WI38 (cell line): ENCODE measurements around the gene MELK.

Experiments used
- H3K4me3 ChIP-seq: 2 replicates; pipeline ENCODE4 v1.5.1; 2011; ENCODE audit warnings: low read depth, mild to moderate bottlenecking, control low read depth, low read length
- CTCF ChIP-seq: IDR thresholded peaks from 2 replicates; pipeline ENCODE4 v1.5.1; 2012; ENCODE audit warnings: low read depth, mild to moderate bottlenecking, control low read depth, low read length

Gene MELK

DNA sequence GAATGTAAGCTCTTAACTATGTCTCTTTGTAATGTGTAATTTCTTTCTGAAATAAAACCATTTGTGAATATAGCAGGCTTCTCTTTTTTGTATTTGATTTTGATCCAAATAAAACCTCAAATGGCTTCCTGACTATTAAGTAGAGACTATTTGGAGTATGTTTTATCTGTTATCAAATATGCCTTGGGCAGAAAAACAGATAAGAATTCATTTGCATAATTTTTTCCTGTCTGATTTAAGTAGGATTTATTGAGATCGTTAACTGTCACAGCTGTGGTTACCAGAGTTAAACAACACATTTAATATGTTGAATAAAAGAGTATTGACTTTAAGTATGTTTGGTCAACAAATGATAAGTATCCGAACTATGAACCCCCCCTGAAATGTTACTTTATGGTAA, 104.9 kb downstream of the MELK start:
- H3K4me3 ChIP-seq = no peak overlapping the region
- no peak for TF ChIP-seq CTCF

DNA sequence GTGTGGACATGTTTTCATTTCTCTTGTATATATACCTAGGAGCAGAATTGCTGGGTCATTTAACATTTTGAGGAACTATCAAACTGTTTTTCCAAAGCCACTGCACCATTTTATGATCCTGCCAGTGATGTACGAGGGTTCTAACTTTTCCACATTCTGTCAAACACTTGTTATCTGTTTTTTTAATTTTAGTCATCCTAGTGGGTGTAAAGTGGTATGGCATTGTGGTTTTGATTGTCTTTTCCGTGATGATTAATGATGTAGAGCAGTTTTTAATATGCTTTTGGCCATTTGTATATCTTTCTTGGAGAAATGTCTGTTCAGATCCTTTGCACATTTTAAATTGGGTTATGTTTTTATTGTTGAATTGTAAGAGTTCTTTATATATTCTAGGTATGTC, 107.0 kb downstream of the MELK start:
- H3K4me3 ChIP-seq = no peak overlapping the region
- TF ChIP-seq CTCF = no peak

DNA sequence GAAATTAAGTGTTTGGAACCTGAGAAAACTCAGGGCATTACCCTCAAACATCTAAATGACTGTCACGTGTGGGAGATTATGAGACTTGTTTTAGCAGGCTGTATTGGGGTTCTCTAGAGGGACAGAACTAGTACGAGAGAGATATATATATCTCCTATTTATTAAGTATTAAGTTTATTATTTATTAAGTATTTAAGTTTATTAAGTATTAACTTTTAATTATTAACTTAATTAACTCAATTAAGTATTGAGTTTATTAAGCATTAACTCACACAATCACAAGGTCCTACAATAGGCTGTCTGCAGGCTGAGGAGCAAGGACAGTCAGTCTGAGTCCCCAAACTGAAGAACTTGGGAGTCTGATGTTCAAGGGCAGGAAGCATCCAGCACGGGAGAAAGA, 113.8 kb downstream of the MELK start:
- no peak overlapping the region for H3K4me3 ChIP-seq

GRCh38 chr9:36690412-36691168, 117.9 kb downstream of the MELK start:
- TF ChIP-seq CTCF = no peak
- H3K4me3 ChIP-seq = no peak overlapping the region

More for the DNA sequence above, 113.8 kb downstream of the MELK start:
- no peak for TF ChIP-seq CTCF

DNA sequence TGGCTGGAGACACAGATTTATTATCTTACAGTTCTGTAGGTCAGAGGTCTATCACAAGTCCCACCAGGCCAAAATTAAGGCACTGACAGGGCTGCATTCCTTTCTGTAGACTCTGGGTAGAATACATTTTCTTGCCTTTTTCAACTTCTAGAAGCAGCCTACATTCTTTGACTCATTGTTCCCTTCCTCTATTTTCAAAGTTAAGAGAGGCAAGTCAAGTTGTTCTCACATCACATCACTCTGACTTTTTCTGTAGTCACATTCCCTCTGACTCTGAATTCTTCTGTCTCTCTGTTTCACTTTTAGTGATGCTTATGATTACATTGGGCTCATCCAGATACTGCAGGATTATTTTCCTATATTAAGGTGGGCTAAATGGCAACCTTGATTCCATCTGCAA, 119.0 kb downstream of the MELK start:
- no peak overlapping the region for H3K4me3 ChIP-seq
- TF ChIP-seq CTCF = no peak

DNA sequence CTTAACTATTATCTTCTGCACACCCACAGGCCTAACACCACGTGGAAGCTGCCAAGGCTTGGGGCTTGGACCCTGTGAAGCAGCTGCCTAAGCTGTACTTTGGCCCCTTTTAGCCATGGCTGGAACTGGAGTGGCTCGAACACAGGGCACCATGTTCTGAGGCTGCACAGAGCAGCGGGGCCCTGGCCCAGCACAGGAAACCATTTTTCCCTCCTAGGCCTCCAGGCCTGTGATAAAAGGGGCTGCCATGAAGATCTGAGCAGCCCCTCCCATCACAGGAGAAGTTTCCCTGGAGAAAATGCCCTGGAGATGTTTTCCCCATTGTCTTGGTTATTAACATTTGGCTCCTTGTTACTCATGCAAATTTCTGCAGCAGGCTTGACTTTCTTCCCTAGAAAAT, 126.3 kb downstream of the MELK start:
- no peak overlapping the region for H3K4me3 ChIP-seq

More for the DNA sequence above, 126.3 kb downstream of the MELK start:
- no peak for TF ChIP-seq CTCF
